ES-I3 (cell line): Measurements from ENCODE around the gene CAMTA1.

Source experiments
- H3K36me3 ChIP-seq: 2 replicates; pipeline ENCODE4 v1.6.1; 2013; ENCODE audit warnings: mild to moderate bottlenecking, low read length, control low read depth, moderate library complexity; ENCODE audit not compliant: insufficient read depth
- H3K4me1 ChIP-seq: 2 replicates; pipeline ENCODE4 v1.6.1; 2013; ENCODE audit warnings: mild to moderate bottlenecking, control low read depth, low read length; ENCODE audit not compliant: insufficient read depth
- H3K9ac ChIP-seq: 2 replicates; pipeline ENCODE4 v1.6.1; 2013; ENCODE audit warnings: low read depth, mild to moderate bottlenecking, low read length, moderate library complexity
- H3K9me3 ChIP-seq: 2 replicates; pipeline ENCODE4 v1.6.1; 2013; ENCODE audit warnings: mild to moderate bottlenecking, low read length, moderate library complexity; ENCODE audit not compliant: control insufficient read depth, insufficient read depth

The CAMTA1 gene

DNA sequence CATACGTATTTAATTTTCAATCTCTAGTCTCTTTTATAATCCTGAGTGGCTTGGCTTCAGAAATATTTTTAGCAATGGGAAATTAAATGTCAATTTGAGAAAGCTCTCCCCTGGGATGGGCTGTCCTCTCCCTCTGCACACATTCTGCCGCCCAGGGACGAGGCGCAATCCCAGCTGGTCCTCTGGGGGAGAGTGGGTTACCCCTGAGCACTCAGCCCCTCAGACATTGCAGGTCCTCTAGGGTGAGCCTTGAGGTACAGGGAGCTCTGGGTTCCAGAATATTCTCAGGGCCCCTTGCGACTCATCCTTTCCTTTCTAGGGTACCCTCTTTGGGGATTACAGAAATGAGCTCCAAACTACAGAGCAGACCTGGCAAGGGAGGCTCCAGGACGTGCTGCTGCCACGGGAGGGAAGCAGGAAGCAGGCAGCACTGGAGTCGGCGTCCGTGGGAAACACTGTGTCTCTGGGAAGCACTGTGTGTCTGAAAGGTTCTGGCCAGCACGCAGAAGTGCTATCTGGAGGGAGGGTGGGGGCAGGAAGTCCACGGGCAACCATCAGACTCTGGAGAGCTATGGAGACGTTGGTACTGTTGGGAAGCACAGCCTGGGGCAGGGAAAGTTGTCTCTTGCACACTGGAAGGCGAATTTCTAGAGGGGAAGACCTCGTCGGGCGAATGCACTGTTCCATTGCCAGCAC, 642.5 kb downstream of the CAMTA1 start:
- H3K36me3 ChIP-seq = no peaks in the 10 kb centered on the region
- H3K9ac ChIP-seq = no peak overlapping the region

GRCh38 chr1:7429290-7429689, 644.0 kb downstream of the CAMTA1 start:
- peaks cover 2% of the 10 kb centered on the region; the same call in 1 of the 2 replicates for H3K9me3 ChIP-seq
- H3K36me3 ChIP-seq = no peaks in the 10 kb centered on the region
- no peak overlapping the region for H3K9ac ChIP-seq
- H3K4me1 ChIP-seq = no peaks in the 10 kb centered on the region

More for the DNA sequence above, 642.5 kb downstream of the CAMTA1 start:
- Histone ChIP-seq H3K4me1 (no peaks in the 10 kb centered on the region), H3K9me3 (no peaks in the 10 kb centered on the region)

GRCh38 chr1:7430047-7430608, 644.9 kb downstream of the CAMTA1 start:
- H3K36me3 ChIP-seq = no peaks in the 10 kb centered on the region
- no peaks in the 10 kb centered on the region for H3K4me1 ChIP-seq
- peaks cover 2% of the 10 kb centered on the region; the same call in 1 of the 2 replicates for H3K9me3 ChIP-seq
- H3K9ac ChIP-seq = no peak overlapping the region

DNA sequence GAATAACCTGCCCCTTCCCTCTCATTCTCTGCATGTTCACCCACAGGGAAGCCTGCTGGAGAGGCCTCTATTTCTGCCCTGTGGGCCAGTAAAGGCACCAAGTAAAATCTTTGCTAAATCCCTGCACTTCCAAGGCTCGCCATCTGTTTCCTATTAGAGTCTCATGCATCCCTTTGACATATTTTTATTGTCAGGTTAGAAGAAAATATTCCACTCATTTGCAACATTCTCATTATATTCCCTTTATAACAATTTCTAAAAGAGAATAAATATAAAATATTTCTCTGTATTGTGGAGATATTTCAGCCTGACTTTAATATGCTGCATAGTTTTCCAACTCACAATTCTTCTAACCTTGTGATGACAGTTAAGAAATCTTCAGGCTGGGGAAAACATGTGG, 645.4 kb downstream of the CAMTA1 start:
- no peak overlapping the region for H3K9ac ChIP-seq
- no peaks in the 10 kb centered on the region for H3K36me3 ChIP-seq
- H3K4me1 ChIP-seq = no peaks in the 10 kb centered on the region
- peaks cover 2% of the 10 kb centered on the region; the same call in 1 of the 2 replicates for H3K9me3 ChIP-seq

- no peak overlapping the region for H3K9ac ChIP-seq
- H3K9me3 ChIP-seq = peaks cover 2% of the 10 kb centered on the region; the same call in 1 of the 2 replicates
- no peaks in the 10 kb centered on the region for H3K36me3 ChIP-seq
Observed at GRCh38 chr1:7432102-7432899, 647.0 kb downstream of the CAMTA1 start.

GRCh38 chr1:7432900-7433380, 647.7 kb downstream of the CAMTA1 start:
- Histone ChIP-seq H3K36me3 (no peaks in the 10 kb centered on the region), H3K9me3 (peaks cover 2% of the 10 kb centered on the region; the same call in 1 of the 2 replicates), H3K4me1 (no peaks in the 10 kb centered on the region), H3K9ac (no peak overlapping the region)

More at GRCh38 chr1:7432102-7432899, 647.0 kb downstream of the CAMTA1 start:
- H3K4me1 ChIP-seq = no peaks in the 10 kb centered on the region

- no peaks in the 10 kb centered on the region for H3K36me3 ChIP-seq
- H3K4me1 ChIP-seq = no peaks in the 10 kb centered on the region
- H3K9ac ChIP-seq = no peak overlapping the region
- H3K9me3 ChIP-seq = peaks cover 2% of the 10 kb centered on the region; the same call in 1 of the 2 replicates
Observed at GRCh38 chr1:7434566-7434965, 649.3 kb downstream of the CAMTA1 start.

DNA sequence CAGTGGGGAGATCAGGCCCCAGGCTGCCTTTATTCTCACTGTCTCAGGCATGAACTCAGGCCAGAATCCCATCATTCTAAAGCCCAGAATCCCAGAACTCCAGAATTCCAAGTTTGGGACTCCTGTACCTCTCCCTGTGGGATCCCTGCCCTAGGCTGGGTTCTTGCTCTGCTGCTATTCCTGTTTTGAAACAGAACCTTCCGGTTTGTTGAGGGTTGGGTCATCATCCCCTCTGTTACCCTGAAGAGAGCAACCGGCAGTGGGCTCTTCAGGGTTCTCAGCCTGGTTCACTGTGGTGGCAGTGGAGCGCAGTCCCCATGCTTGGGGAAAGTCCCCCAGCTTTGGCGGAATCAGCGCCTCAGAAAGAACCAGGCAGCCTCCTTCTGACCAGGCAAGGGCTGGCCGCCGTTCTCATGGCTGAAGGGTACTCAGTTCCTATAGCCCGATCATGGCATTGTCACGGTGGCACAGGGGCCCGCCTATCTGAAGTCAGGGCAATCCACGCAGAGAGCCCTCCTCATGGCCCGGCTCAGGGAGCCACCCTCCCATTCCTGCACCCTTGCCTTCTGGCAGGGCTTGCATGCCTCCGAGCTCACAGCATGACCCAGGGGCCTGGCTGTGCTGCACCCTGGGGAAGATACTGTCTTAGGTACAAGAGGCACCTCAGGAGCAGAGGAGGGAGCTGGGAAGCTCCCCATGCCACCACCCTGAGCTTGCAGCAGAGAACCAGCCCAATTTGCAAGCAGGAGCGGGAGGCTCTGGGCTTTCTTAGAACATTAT, 650.2 kb downstream of the CAMTA1 start:
- no peak overlapping the region for H3K9ac ChIP-seq
- no peaks in the 10 kb centered on the region for H3K36me3 ChIP-seq
- H3K4me1 ChIP-seq = no peaks in the 10 kb centered on the region
- peaks cover 2% of the 10 kb centered on the region; the same call in 1 of the 2 replicates for H3K9me3 ChIP-seq

DNA sequence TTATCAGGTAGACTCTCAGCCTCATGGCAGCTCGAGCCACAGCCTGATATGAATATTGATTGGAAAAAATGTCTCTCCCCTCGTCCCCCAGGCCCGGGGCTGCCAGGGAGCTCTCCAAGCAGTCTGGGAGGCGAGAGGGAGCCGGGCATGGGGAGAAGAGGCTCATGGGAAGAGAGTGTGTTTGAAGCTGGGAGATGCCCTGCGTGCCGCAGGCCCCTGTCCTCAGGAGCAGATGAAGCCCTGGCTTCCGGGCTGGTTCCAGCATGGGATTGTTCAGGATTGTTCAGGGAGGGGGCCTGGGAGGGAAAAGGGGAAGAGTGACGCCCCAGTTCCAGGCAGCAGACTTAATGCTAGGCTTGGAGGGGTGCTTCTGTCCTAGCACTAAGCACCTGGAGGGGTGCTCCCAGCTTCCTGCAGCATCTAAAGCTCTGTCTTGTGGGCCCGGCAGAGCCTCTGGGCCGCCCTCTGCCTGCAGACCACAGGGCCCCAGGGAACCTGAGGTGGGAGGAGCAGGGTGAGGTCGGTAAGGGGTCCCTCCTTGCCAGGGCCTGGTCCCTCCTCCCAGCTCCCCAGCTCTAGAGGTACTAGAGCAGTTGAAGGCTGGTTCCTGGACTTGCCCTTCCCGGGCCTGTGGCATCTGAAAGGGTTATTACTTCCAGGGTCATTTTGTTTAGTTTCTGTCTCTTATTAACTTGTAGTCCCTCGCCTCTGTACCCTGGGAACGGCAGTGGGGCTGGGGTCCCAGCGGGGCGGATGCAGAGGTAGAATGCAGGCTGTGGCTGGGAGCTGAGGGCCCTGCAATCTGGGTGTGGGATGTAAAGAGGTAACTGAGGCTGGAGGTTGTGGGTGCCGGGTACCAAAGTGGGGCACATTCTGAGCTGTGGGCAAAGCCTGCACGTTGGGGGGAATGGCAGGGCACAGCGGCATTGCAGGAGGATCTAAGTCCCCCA, 651.1 kb downstream of the CAMTA1 start:
- H3K9ac ChIP-seq = no peak overlapping the region
- no peaks in the 10 kb centered on the region for H3K4me1 ChIP-seq
- H3K36me3 ChIP-seq = no peaks in the 10 kb centered on the region
- H3K9me3 ChIP-seq = peaks cover 2% of the 10 kb centered on the region; the same call in 1 of the 2 replicates

DNA sequence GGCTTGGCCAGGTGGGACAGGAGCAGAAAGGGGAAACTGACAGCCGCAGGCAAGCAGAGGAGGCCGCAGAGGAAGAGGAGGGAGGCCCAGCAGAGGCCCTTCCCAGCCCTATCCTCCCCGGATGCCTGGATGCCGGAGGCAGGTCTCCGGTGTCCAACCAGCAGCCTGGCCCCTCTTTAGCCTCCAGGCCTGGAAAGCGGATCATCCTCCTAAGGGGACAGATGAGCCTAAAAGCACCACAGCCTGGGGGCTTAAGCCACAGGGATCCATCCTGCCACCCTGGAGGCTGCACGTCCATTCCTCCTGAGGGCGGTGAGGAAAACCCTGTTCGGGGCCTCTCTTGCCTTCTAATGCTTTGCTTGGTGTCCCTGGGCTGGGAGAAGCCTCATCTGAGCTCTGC, 651.8 kb downstream of the CAMTA1 start:
- Histone ChIP-seq H3K9ac (no peak overlapping the region), H3K9me3 (peaks cover 2% of the 10 kb centered on the region; the same call in 1 of the 2 replicates), H3K4me1 (no peaks in the 10 kb centered on the region), H3K36me3 (no peaks in the 10 kb centered on the region)

GRCh38 chr1:7437608-7438395, 652.5 kb downstream of the CAMTA1 start:
- Histone ChIP-seq H3K9ac (no peak overlapping the region), H3K36me3 (no peaks in the 10 kb centered on the region), H3K4me1 (no peaks in the 10 kb centered on the region), H3K9me3 (peaks cover 2% of the 10 kb centered on the region; the same call in 1 of the 2 replicates)

- H3K9ac ChIP-seq = no peak overlapping the region
- no peaks in the 10 kb centered on the region; the same call in 1 of the 2 replicates for H3K9me3 ChIP-seq
- no peaks in the 10 kb centered on the region for H3K4me1 ChIP-seq
- no peaks in the 10 kb centered on the region for H3K36me3 ChIP-seq
Observed at GRCh38 chr1:7438396-7438785, 653.1 kb downstream of the CAMTA1 start.
